Psoas muscle (tissue), 8 donors: ENCODE data around the gene MRPL24. TPM values are rescaled to one million over a fixed set of nuclear protein-coding genes. Genes with fewer than 3 reads are reported as not detected.

Source experiments
- ATAC-seq, 4 donors: fragments of 200-7000 bp; cut with Tn5 transposase; one replicate each; pipeline ENCODE4 v1.9.1; 2020; ENCODE audit warnings: moderate library complexity in 3 of 4, mild to moderate bottlenecking in 2 of 4
- DNase-seq, 2 donors: peaks; one replicate each; pipeline ENCODE4 v3.0.0-alpha.2; 2020
- H3K27ac ChIP-seq: fragments of 200-600 bp; one replicate; pipeline ENCODE4 v1.8.0; 2022
- H3K27me3 ChIP-seq, 3 donors: fragments of 200-600 bp in 1 of 3; one replicate each; pipeline versions ENCODE4 v1.6.1 to v1.8.0; 2013 to 2022; ENCODE audit warnings: low read length in 2 of 3, mild to moderate bottlenecking in 2 of 3, moderate library complexity in 1 of 3; ENCODE audit not compliant: insufficient read depth in 3 of 3
- H3K36me3 ChIP-seq, 2 donors: fragments of 200-600 bp in 1 of 2; one replicate each; pipeline versions ENCODE4 v1.6.1 to v1.8.0; 2013 to 2022; ENCODE audit warnings: low read depth in 1 of 2, mild to moderate bottlenecking in 1 of 2, moderate library complexity in 1 of 2; ENCODE audit not compliant: insufficient read depth in 1 of 2
- H3K4me1 ChIP-seq: fragments of 200-600 bp; one replicate; pipeline ENCODE4 v1.8.0; 2022
- H3K4me3 ChIP-seq: fragments of 200-600 bp; one replicate; pipeline ENCODE4 v1.8.0; 2022; ENCODE audit warnings: mild to moderate bottlenecking
- H3K9me3 ChIP-seq: fragments of 200-600 bp; one replicate; pipeline ENCODE4 v1.8.0; 2022
- CTCF ChIP-seq: fragments of 200-600 bp; IDR thresholded peaks from one replicate; pipeline ENCODE4 v1.8.0; 2022; ENCODE audit warnings: antibody characterized with exemption
- WGBS, 3 donors: extraction: QIAGEN DNeasy Blood & Tissue Kit; methylation state at CpG; one replicate each; pipeline versions ENCODE4 v1.1.6 to v1.1.7; 2013; 5-methylcytosine and 5-hydroxymethylcytosine counted together
- intact Hi-C, 2 donors: fragments of 100-400 bp; cut with DNase I; formaldehyde crosslinking; loops; one replicate each; pipeline versions ENCODE4 v1.11.0 to v1.14.2; 2022
- polyA plus RNA-seq, 3 donors: library from polyadenylated mRNA; stranded (reverse); fragments of 200-250 nt; gene quantifications; one replicate each; pipeline ENCODE4 v1.2.3, GENCODE V29; 2013
- total RNA-seq, 4 donors: library from RNA; stranded (reverse); fragmentation: NEBNext Ultra II Directional in 2 of 4; extraction: Animal tissue kit (Norgen Biotek cat#: 25700) in 2 of 4; gene quantifications; one replicate each; pipeline versions ENCODE4 v1.2.1 to v1.2.4, GENCODE V29; 2021 to 2023
- donor health status: healthy with polysubstance abuse.
- donor health status: DM: no; HTN: no; CAD: no; lungs with moderate emphysema.
- donor health status: Bipolar disorder and iron deficiency.
- donor health status: healthy.
- donor health status: DM: yes; HTN: yes; CAD: no.
- donor health status: DM: no; HTN: no; CAD: no.
- donor health status: DM: no; HTN: no; CAD: no.
- donor health status: DM: yes; HTN: yes; CAD: no.

Gene MRPL24
- total and polyA plus RNA-seq, 7 donors = 86.1 to 174 (median 137) TPM

GRCh38 chr1:156714830-156715229 is 26.1 kb downstream of the MRPL24 start:
- H3K27ac ChIP-seq = no peak overlapping the region
- TF ChIP-seq CTCF = no peak
- WGBS, 3 donors = 75 to 79% (median 78%) methylated on average over 3 of the region's 3 CpGs
- H3K4me3 ChIP-seq = no peak overlapping the region
- no peaks in the 10 kb centered on the region for H3K36me3 ChIP-seq
- DNase-seq = no peak
- no peak for ATAC-seq
- H3K9me3 ChIP-seq = no peaks in the 10 kb centered on the region
- intact Hi-C loops = loop anchor here in 1 of 2 donors (10.0 kb wide), 1 partner anchor 170 kb away; no protein-coding TSS in a partner anchor
- H3K4me1 ChIP-seq = no peaks in the 10 kb centered on the region
- H3K27me3 ChIP-seq = no peaks in the 10 kb centered on the region

GRCh38 chr1:156712626-156713025 is 28.3 kb downstream of the MRPL24 start:
- H3K4me3 ChIP-seq = no peak overlapping the region
- no peaks in the 10 kb centered on the region for H3K36me3 ChIP-seq
- 55 to 69% (median 68%) methylated on average over 3 of the region's 3 CpGs for WGBS, 3 donors
- no peaks in the 10 kb centered on the region for H3K9me3 ChIP-seq
- no peaks in the 10 kb centered on the region for H3K4me1 ChIP-seq
- intact Hi-C loops = loop anchor here in 1 of 2 donors (10.0 kb wide), 1 partner anchor 172 kb away; no protein-coding TSS in a partner anchor
- H3K27me3 ChIP-seq = no peaks in the 10 kb centered on the region
- ATAC-seq = no peak
- DNase-seq = peak in 1 of 2 donors; percentile 18
- TF ChIP-seq CTCF = no peak
- H3K27ac ChIP-seq = no peak overlapping the region

GRCh38 chr1:156711011-156711817 is 29.7 kb downstream of the MRPL24 start:
- H3K36me3 ChIP-seq = no peaks in the 10 kb centered on the region
- no peaks in the 10 kb centered on the region for H3K9me3 ChIP-seq
- TF ChIP-seq CTCF = no peak
- peaks cover under 1% of the 10 kb centered on the region for H3K4me1 ChIP-seq
- DNase-seq (no peak), ATAC-seq (no peak)
- H3K27ac ChIP-seq = no peak overlapping the region
- H3K27me3 ChIP-seq = peaks cover 0 to 3% (median 2%) of the 10 kb centered on the region in 3 donors
- intact Hi-C loops = loop anchor here in 1 of 2 donors (10.0 kb wide), 1 partner anchor 174 kb away; no protein-coding TSS in a partner anchor
- no peak overlapping the region for H3K4me3 ChIP-seq
- WGBS, 3 donors = 83 to 85% (median 83%) methylated on average over 7 to 9 of the region's 9 CpGs

GRCh38 chr1:156709757-156710489 is 31.0 kb downstream of the MRPL24 start:
- H3K9me3 ChIP-seq = no peaks in the 10 kb centered on the region
- no peak overlapping the region for H3K4me3 ChIP-seq
- 24 to 35% (median 29%) methylated on average over 11 of the region's 11 CpGs for WGBS, 3 donors
- peak; percentile 28 to 60 (median 37) for ATAC-seq
- intact Hi-C loops = loop anchor here in 1 of 2 donors (10.0 kb wide), 1 partner anchor 175 kb away; no protein-coding TSS in a partner anchor
- no peak for TF ChIP-seq CTCF
- H3K36me3 ChIP-seq = no peaks in the 10 kb centered on the region
- H3K27me3 ChIP-seq = peaks cover 0 to 16% (median 4%) of the 10 kb centered on the region in 3 donors
- peaks cover 13% of the 10 kb centered on the region for H3K4me1 ChIP-seq
- DNase-seq = peak; percentile 69 to 79
- no peak overlapping the region for H3K27ac ChIP-seq
